DND-41 (cell line): Measurements from ENCODE around the gene RXFP4.

Source experiments
- EZH2 ChIP-seq: IDR thresholded peaks from 3 replicates; pipeline ENCODE4 v1.6.1; 2012; ENCODE audit warnings: borderline replicate concordance, low read depth, mild to moderate bottlenecking, moderate library complexity, low read length, inconsistent platforms; ENCODE audit not compliant: severe bottlenecking
- TF ChIP-seq, protein P1 (sequence below): IDR thresholded peaks from 2 replicates; pipeline ENCODE4 v1.5.1; 2012; ENCODE audit warnings: borderline replicate concordance, low read length, moderate library complexity, mild to moderate bottlenecking; ENCODE audit not compliant: poor library complexity, severe bottlenecking; ENCODE audit errors: extremely low read depth

- TF ChIP-seq, protein P1, sequence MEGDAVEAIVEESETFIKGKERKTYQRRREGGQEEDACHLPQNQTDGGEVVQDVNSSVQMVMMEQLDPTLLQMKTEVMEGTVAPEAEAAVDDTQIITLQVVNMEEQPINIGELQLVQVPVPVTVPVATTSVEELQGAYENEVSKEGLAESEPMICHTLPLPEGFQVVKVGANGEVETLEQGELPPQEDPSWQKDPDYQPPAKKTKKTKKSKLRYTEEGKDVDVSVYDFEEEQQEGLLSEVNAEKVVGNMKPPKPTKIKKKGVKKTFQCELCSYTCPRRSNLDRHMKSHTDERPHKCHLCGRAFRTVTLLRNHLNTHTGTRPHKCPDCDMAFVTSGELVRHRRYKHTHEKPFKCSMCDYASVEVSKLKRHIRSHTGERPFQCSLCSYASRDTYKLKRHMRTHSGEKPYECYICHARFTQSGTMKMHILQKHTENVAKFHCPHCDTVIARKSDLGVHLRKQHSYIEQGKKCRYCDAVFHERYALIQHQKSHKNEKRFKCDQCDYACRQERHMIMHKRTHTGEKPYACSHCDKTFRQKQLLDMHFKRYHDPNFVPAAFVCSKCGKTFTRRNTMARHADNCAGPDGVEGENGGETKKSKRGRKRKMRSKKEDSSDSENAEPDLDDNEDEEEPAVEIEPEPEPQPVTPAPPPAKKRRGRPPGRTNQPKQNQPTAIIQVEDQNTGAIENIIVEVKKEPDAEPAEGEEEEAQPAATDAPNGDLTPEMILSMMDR: peak; percentile 54
- no peak for TF ChIP-seq EZH2
Observed at GRCh38 chr1:155934097-155934935, 7.1 kb upstream of the RXFP4 start, which contains the start of gene KHDC4.
